Caco-2 (cell line): ENCODE measurements around the gene ACER2. TPM values are rescaled to one million over a fixed set of nuclear protein-coding genes. Genes with fewer than 3 reads are reported as not detected.
"Not testable (repeated sequence)": the region's sequence is repeated elsewhere in the genome, so short reads cannot be mapped to it uniquely, and the experiment has no call there.

Source experiments
- BruUV-seq: library from RNA; stranded (reverse); fragments of 400-500 nt; replicated peaks from 2 replicates; lab custom pipeline; 2021; lab: Mats Ljungman, UMichigan
- CTCF ChIA-PET: fragments of 300-600 bp; sonication (Branson Sonifier 250); formaldehyde crosslinking; loops from one replicate; lab custom pipeline; 2022; ENCODE audit warnings: antibody characterized with exemption; lab: Charles Lee
- POLR2A ChIA-PET: fragments of 300-600 bp; sonication (Branson Sonifier 250); formaldehyde crosslinking; loops from one replicate; lab custom pipeline; 2022; ENCODE audit warnings: antibody characterized with exemption; lab: Charles Lee
- DNase-seq, 2 experiments: peaks; one replicate each; pipeline versions ENCODE4 v3.0.0 to v3.0.0-alpha.2; 2020 to 2022
- H3K27me3 ChIP-seq: replicated peaks from 2 replicates; pipeline ENCODE4 v1.6.0; 2011; ENCODE audit warnings: low read length; ENCODE audit not compliant: control insufficient read depth, insufficient read depth
- H3K36me3 ChIP-seq: 2 replicates; pipeline ENCODE4 v1.5.1; 2011; ENCODE audit warnings: low read length; ENCODE audit not compliant: control insufficient read depth, insufficient read depth
- H3K4me1 ChIP-seq: fragments of 250-450 bp; sonication (Bioruptor Pico); 2 replicates; pipeline ENCODE4 v1.5.1; 2020; ENCODE audit warnings: mild to moderate bottlenecking
- H3K4me3 ChIP-seq: 2 replicates; pipeline ENCODE4 v1.5.1; 2011; ENCODE audit warnings: low read depth, mild to moderate bottlenecking, control low read depth, low read length
- H3K9me3 ChIP-seq: fragments of 250-450 bp; sonication (Bioruptor Pico); 2 replicates; pipeline ENCODE4 v1.5.1; 2020; ENCODE audit warnings: mild to moderate bottlenecking, moderate library complexity
- H3K27ac Mint-ChIP-seq: one replicate; pipeline ENCODE4 v1.8.0; 2022; ENCODE audit warnings: mixed read lengths; ENCODE audit not compliant: unreplicated experiment
- H3K27me3 Mint-ChIP-seq: one replicate; pipeline ENCODE4 v1.8.0; 2022; ENCODE audit warnings: mixed read lengths; ENCODE audit not compliant: insufficient read depth, unreplicated experiment
- H3K36me3 Mint-ChIP-seq: one replicate; pipeline ENCODE4 v1.8.0; 2022; ENCODE audit warnings: mild to moderate bottlenecking, mixed read lengths; ENCODE audit not compliant: insufficient read depth, unreplicated experiment
- H3K4me1 Mint-ChIP-seq: one replicate; pipeline ENCODE4 v1.8.0; 2022; ENCODE audit warnings: low read depth, mixed read lengths; ENCODE audit not compliant: unreplicated experiment
- H3K4me3 Mint-ChIP-seq: one replicate; pipeline ENCODE4 v1.8.0; 2022; ENCODE audit warnings: mild to moderate bottlenecking, moderate library complexity, mixed read lengths; ENCODE audit not compliant: unreplicated experiment
- H3K9me3 Mint-ChIP-seq: one replicate; pipeline ENCODE4 v1.8.0; 2022; ENCODE audit warnings: mixed read lengths; ENCODE audit not compliant: unreplicated experiment
- CTCF ChIP-seq, 2 experiments: fragments of 200-600 bp in 1 of 2; IDR thresholded peaks; 1 replicate in 1 of 2; 2 replicates in 1 of 2; pipeline versions ENCODE4 v1.5.1 to v1.8.0; 2011 to 2022; ENCODE audit warnings: antibody characterized with exemption in 1 of 2, control low read depth in 1 of 2, inconsistent platforms in 1 of 2, low read depth in 1 of 2, low read length in 1 of 2, mild to moderate bottlenecking in 1 of 2, moderate library complexity in 1 of 2; ENCODE audit not compliant: insufficient read depth in 1 of 2, severe bottlenecking in 1 of 2, unreplicated experiment in 1 of 2
- intact Hi-C: fragments of 100-400 bp; cut with micrococcal nuclease; formaldehyde crosslinking; loops from one replicate; pipeline ENCODE4 v1.10.0; 2022; ENCODE audit not compliant: unreplicated experiment
- total RNA-seq: library from RNA; stranded (reverse); gene quantifications from 2 replicates; pipeline ENCODE4 v1.2.3, GENCODE V29; 2022

Gene ACER2
- total RNA-seq, 1 experiment from 2014 or later, result 2.4 TPM

DNA sequence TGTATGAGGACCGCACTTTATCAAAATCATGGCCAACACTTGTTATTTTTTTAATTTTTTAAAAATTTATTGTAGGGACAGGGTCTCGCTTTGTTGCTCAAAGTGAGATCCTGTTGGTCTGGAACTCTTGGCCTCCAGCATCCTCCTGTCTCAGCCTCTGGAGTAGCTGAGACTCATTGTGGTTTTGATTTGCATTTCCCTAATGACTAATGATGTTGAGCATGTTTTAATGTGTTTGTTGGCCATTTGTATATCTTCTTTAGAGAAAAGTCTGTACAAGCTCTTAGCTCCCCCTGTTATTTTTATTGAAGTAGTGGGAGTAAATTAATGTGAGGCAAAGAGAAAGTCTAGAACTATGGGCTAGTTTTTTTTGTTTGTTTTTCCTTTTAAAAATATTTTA, 27.2 kb upstream of the ACER2 start:
- H3K27me3 ChIP-seq, result no peaks in the 10 kb centered on the region
- intact Hi-C loops, result no loop called here
- BruUV-seq, result no TSS peak
- POLR2A ChIA-PET, result no interaction called here
- H3K27ac Mint-ChIP-seq, result no peak overlapping the region
- no peak overlapping the region for H3K4me3 ChIP-seq
- peaks cover 1% of the 10 kb centered on the region; the same call in 1 of the 2 replicates for H3K36me3 ChIP-seq
- no peaks in the 10 kb centered on the region for H3K27me3 Mint-ChIP-seq
- peaks cover 39% of the 10 kb centered on the region for H3K36me3 Mint-ChIP-seq
- DNase-seq, result no peak
- peaks cover 16% of the 10 kb centered on the region for H3K4me1 Mint-ChIP-seq
- H3K4me1 ChIP-seq, result peaks cover 15% of the 10 kb centered on the region
- H3K9me3 Mint-ChIP-seq, result no peaks in the 10 kb centered on the region
- H3K9me3 ChIP-seq, result no peaks in the 10 kb centered on the region
- CTCF ChIA-PET, result no interaction called here
- peak overlapping the region; percentile 82 for H3K4me3 Mint-ChIP-seq
- TF ChIP-seq CTCF (IDR thresholded peaks at IDR 0.05; ENCODE audit: insufficient read depth in 1 of 2, low read depth in 1 of 2, low read length in 1 of 2, severe bottlenecking in 1 of 2, unreplicated experiment in 1 of 2), result no peak

- H3K4me3 Mint-ChIP-seq, BruUV-seq, H3K4me3 ChIP-seq, H3K27me3 ChIP-seq, H3K36me3 ChIP-seq, H3K9me3 ChIP-seq, DNase-seq, POLR2A ChIA-PET, H3K27ac Mint-ChIP-seq, H3K4me1 Mint-ChIP-seq, H3K9me3 Mint-ChIP-seq, H3K27me3 Mint-ChIP-seq, intact Hi-C loops, H3K36me3 Mint-ChIP-seq, H3K4me1 ChIP-seq: not testable (repeated sequence)
- CTCF ChIA-PET, result interaction anchor here (0.6 kb wide), 1 partner anchor 79 kb away, joined by 3 read pairs; no protein-coding TSS in a partner anchor
Observed at GRCh38 chr9:19385212-19385611, 23.6 kb upstream of the ACER2 start.

- Histone ChIP-seq H3K4me1 (no peaks in the 10 kb centered on the region; the same call in 1 of the 2 replicates), H3K4me3 (no peak overlapping the region), H3K27me3 (no peaks in the 10 kb centered on the region), H3K9me3 (no peaks in the 10 kb centered on the region), H3K36me3 (no peaks in the 10 kb centered on the region)
- no peaks in the 10 kb centered on the region for H3K9me3 Mint-ChIP-seq
- H3K36me3 Mint-ChIP-seq, result no peaks in the 10 kb centered on the region
- no TSS peak for BruUV-seq
- H3K4me1 Mint-ChIP-seq, result peaks cover 5% of the 10 kb centered on the region
- H3K27ac Mint-ChIP-seq, result no peak overlapping the region
- TF ChIP-seq CTCF (IDR thresholded peaks at IDR 0.05; ENCODE audit: insufficient read depth in 1 of 2, low read depth in 1 of 2, low read length in 1 of 2, severe bottlenecking in 1 of 2, unreplicated experiment in 1 of 2), result no peak
- ChIA-PET CTCF (no interaction called here), POLR2A (no interaction called here)
- H3K27me3 Mint-ChIP-seq, result peaks cover 3% of the 10 kb centered on the region
- DNase-seq, result no peak
- intact Hi-C loops, result no loop called here
- no peak overlapping the region for H3K4me3 Mint-ChIP-seq
Observed at GRCh38 chr9:19385786-19386501, 22.9 kb upstream of the ACER2 start.
